Omental fat pad (tissue), 4 donors: ENCODE data around the gene PACSIN1. TPM values are rescaled to one million over a fixed set of nuclear protein-coding genes. Genes with fewer than 3 reads are reported as not detected.

ENCODE experiments used
- ATAC-seq: fragments of 150-250 bp; one replicate; pipeline ENCODE4 v1.9.1; 2016; ENCODE audit warnings: mild to moderate bottlenecking, moderate library complexity; ENCODE audit not compliant: low FRiP score
- DNase-seq: peaks from one replicate; pipeline ENCODE4 v3.0.0-alpha.2; 2019; ENCODE audit warnings: low spot score
- CTCF ChIP-seq, 3 donors: fragments of 450-650 bp; IDR thresholded peaks; one replicate each; pipeline ENCODE4 v1.5.1; 2016 to 2017; ENCODE audit warnings: antibody characterized with exemption in 3 of 3, mild to moderate bottlenecking in 3 of 3, moderate library complexity in 2 of 3
- total RNA-seq, 4 donors: library from RNA; depleted of rRNA; stranded (reverse); fragments of >200 nt; gene quantifications; one replicate each; pipeline ENCODE4 v1.1.0, GENCODE V29; 2016

Gene PACSIN1
- total RNA-seq, 4 donors from 2014 or later: not detected

- DNase-seq (no peak), ATAC-seq (no peak)
- no peak for TF ChIP-seq CTCF (IDR thresholded peaks at IDR 0.05)
Observed at GRCh38 chr6:34557228-34557627, 91.4 kb downstream of the PACSIN1 start.

DNA sequence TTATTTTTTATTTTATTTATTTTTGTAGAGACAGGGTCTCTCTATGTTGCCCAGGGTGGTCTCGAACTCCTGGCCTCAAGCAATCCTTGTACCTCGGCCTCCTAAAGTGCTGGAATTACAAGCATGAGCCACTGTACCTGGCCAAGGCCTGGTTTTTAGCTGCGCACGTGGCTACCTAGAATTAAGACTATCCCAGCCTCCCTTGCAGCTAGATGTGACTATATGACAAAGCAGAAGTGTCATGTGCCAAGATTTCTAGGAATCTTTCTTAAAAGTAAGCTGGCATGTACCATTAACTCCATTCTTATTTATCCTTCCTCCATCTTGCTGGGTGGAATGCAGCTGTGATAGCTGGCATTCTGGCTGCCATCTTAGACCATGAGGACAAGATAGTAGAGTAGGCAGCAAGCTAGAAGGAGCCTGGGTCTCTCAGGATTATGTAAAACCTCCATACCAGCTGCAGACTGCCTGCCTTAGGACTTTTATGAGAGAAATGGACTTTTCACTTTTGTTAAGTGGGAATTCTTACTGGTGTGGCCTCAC, 92.4 kb downstream of the PACSIN1 start:
- TF ChIP-seq CTCF (IDR thresholded peaks at IDR 0.05): no peak
- no peak for DNase-seq
- ATAC-seq: no peak

- TF ChIP-seq CTCF (IDR thresholded peaks at IDR 0.05): no peak
- no peak for ATAC-seq
- DNase-seq: no peak
Observed at GRCh38 chr6:34559651-34560365, 93.9 kb downstream of the PACSIN1 start.

DNA sequence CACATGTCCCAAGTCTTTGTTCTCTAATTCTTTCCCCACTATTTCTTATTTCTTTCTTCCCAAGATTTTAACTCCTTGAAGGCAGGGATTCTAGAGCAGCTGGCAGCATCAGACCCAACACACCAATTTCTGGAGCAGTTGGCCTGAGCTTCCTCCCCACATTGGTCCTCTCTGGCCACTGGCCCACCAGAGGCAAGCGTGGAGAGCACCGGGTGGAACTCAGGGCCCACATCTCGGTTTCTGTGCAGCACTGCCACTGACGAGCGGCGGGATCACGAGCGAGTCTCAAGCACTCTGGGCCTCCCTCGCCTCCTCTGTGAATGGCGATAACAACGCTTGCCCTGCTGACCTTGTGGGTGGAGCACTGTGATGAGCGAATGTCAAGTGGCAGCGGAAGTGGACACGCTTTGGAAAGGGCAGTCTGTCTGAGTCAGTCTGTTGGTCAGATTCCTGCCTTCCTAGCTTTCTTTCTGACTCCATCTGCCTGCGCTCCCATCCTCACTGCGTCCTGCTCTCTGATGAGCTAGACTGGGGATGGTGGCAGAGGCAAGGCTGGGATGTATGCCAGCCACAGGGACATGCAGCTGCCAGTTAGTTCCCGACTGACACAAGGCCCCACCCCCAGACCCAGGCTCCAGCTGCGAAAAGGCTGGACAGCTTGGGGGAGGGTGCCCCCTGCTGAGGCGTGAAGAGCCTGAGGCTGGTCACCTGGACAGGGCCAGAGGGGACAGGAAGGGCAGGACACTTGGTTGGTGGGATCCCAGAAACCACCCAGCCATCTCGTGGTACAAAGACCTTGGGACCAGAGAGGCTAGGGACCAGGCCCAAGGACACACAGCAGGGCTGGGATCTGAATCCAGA, 94.7 kb downstream of the PACSIN1 start:
- DNase-seq: no peak
- no peak for ATAC-seq
- no peak for TF ChIP-seq CTCF (IDR thresholded peaks at IDR 0.05)

- no peak for DNase-seq
- TF ChIP-seq CTCF (IDR thresholded peaks at IDR 0.05): no peak
- no peak for ATAC-seq
Observed at GRCh38 chr6:34561227-34561530, 95.3 kb downstream of the PACSIN1 start.

DNA sequence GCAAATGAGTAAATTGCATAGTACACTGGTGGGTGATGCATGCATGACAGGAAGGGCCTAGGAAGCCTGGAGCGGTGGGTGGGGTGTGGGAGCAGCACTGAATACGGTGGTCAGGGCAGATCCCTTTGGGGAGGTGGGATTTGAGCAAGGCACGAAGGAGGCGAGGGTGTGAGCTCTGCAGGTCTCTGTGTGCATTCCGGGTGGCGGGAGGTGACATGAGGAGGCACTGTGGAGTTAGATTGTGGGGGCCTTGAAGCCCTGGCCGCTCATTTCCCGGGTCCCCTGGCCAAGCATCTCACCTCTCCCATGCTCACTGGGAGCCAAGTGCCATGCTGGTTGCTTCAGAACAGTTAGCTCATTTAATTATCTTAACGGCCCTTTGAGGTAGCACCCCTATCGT, 96.5 kb downstream of the PACSIN1 start:
- DNase-seq (no peak), ATAC-seq (no peak)
- no peak for TF ChIP-seq CTCF (IDR thresholded peaks at IDR 0.05)
